ENCODE data around the gene DTX3.
"Not testable (repeated sequence)": the region's sequence is repeated elsewhere in the genome, so short reads cannot be mapped to it uniquely, and the experiment has no call there.

The DTX3 gene

GRCh38 chr12:57638096-57638495 is 33.5 kb downstream of the DTX3 start:
- POLR2A ChIA-PET: interaction anchor here (0.6 to 0.7 kb wide), 2 partner anchors 11 to 27 kb away, joined by 3 read pairs; partner anchors contain the start of gene ARHGEF25
- no peak overlapping the region for H3K4me3 ChIP-seq (ENCODE audit: low read depth, low read length)
- TF ChIP-seq CTCF (IDR thresholded peaks at IDR 0.05; ENCODE audit: insufficient read depth, low read length, missing control alignments): no peak
- no peak for DNase-seq (ENCODE audit: low read depth, low spot score)
- CTCF ChIA-PET: interaction anchor here (0.8 to 3.7 kb wide), 7 partner anchors 10 to 58 kb away, joined by 3 to 41 read pairs (median 3); partner anchors contain the start of gene OS9

- no peak for TF ChIP-seq CTCF (IDR thresholded peaks at IDR 0.05; ENCODE audit: insufficient read depth, low read length, missing control alignments)
- ChIA-PET POLR2A (no interaction called here), CTCF (interaction anchor here (1.1 to 3.6 kb wide), 7 partner anchors 10 to 86 kb away, joined by 3 to 10 read pairs (median 5); no protein-coding TSS in a partner anchor)
- no peak overlapping the region for H3K4me3 ChIP-seq (ENCODE audit: low read depth, low read length)
- DNase-seq (ENCODE audit: low read depth, low spot score): no peak
These were observed 35.8 kb downstream of the DTX3 start for GRCh38 chr12:57640175-57641042.

GRCh38 chr12:57641699-57642442 is 37.2 kb downstream of the DTX3 start:
- ChIA-PET POLR2A (no interaction called here), CTCF (interaction anchor here (0.7 to 3.6 kb wide), 10 partner anchors 9 to 93 kb away, joined by 3 to 15 read pairs (median 4); partner anchors contain the start of gene B4GALNT1)
- no peak for DNase-seq (ENCODE audit: low read depth, low spot score)
- no peak for TF ChIP-seq CTCF (IDR thresholded peaks at IDR 0.05; ENCODE audit: insufficient read depth, low read length, missing control alignments)
- H3K4me3 ChIP-seq (ENCODE audit: low read depth, low read length): no peak overlapping the region

- DNase-seq (ENCODE audit: low read depth, low spot score); POLR2A ChIA-PET; H3K4me3 ChIP-seq (ENCODE audit: low read depth, low read length): not testable (repeated sequence)
- CTCF ChIA-PET: interaction anchor here (0.7 to 4.3 kb wide), 4 partner anchors 13 to 62 kb away, joined by 3 to 16 read pairs (median 9); partner anchors contain the start of gene B4GALNT1
These were observed 41.5 kb downstream of the DTX3 start for GRCh38 chr12:57645990-57646658.

GRCh38 chr12:57646659-57647049 is 42.0 kb downstream of the DTX3 start:
- CTCF ChIA-PET: interaction anchor here (4.3 kb wide), 1 partner anchor 63 kb away, joined by 16 read pairs; no protein-coding TSS in a partner anchor
- DNase-seq (ENCODE audit: low read depth, low spot score); POLR2A ChIA-PET: not testable (repeated sequence)

GRCh38 chr12:57654042-57654441 is 49.4 kb downstream of the DTX3 start:
- ChIA-PET CTCF (interaction anchor here (0.7 to 1.7 kb wide), 3 partner anchors 21 to 141 kb away, joined by 3 to 4 read pairs (median 3); partner anchors contain the start of gene B4GALNT1), POLR2A (no interaction called here)
- no peak for TF ChIP-seq CTCF (IDR thresholded peaks at IDR 0.05; ENCODE audit: insufficient read depth, low read length, missing control alignments)
- no peak overlapping the region for H3K4me3 ChIP-seq (ENCODE audit: low read depth, low read length)
- DNase-seq (ENCODE audit: low read depth, low spot score): no peak

More at GRCh38 chr12:57646659-57647049, 42.0 kb downstream of the DTX3 start:
- not testable (repeated sequence) for H3K4me3 ChIP-seq (ENCODE audit: low read depth, low read length)

Measured in AG04449 (cell line).